GM12892 (cell line): ENCODE data around the gene FRAS1.

Source experiments
- DNase-seq: peaks from one replicate; pipeline ENCODE4 v3.0.0; 2011; ENCODE audit not compliant: insufficient read length
- FAIRE-seq: peaks from 2 replicates; lab custom pipeline; 2011; peaks lifted over from hg19 to GRCh38; lab: Jason Lieb, UNC
- POLR2A ChIP-seq: IDR thresholded peaks from 2 replicates; pipeline ENCODE4 v1.6.1; 2011; ENCODE audit warnings: low read depth, low read length, control low read depth
- POLR2AphosphoS5 ChIP-seq: IDR thresholded peaks from 2 replicates; pipeline ENCODE4 v1.6.1; 2011; ENCODE audit warnings: low read depth, low read length, control low read depth
- TAF1 ChIP-seq: IDR thresholded peaks from 2 replicates; pipeline ENCODE4 v1.6.1; 2011; ENCODE audit warnings: low read depth, mild to moderate bottlenecking, control low read depth, low read length, borderline replicate concordance

The FRAS1 gene

GRCh38 chr4:78032446-78032845 lies 24.7 kb upstream of the FRAS1 start:
- DNase-seq: no peak
- FAIRE-seq: no peak
- no peak for TF ChIP-seq POLR2AphosphoS5
- TF ChIP-seq POLR2A: no peak
- TF ChIP-seq TAF1: no peak

- no peak for DNase-seq
Measured at GRCh38 chr4:78032929-78033328, 24.2 kb upstream of the FRAS1 start.

GRCh38 chr4:78033861-78034260 lies 23.3 kb upstream of the FRAS1 start:
- TF ChIP-seq POLR2AphosphoS5 (no peak), TAF1 (no peak), POLR2A (no peak)
- DNase-seq (no peak), FAIRE-seq (no peak)

More at GRCh38 chr4:78032929-78033328, 24.2 kb upstream of the FRAS1 start:
- no peak for TF ChIP-seq POLR2AphosphoS5
- no peak for TF ChIP-seq POLR2A
- no peak for TF ChIP-seq TAF1
- FAIRE-seq: no peak

DNA sequence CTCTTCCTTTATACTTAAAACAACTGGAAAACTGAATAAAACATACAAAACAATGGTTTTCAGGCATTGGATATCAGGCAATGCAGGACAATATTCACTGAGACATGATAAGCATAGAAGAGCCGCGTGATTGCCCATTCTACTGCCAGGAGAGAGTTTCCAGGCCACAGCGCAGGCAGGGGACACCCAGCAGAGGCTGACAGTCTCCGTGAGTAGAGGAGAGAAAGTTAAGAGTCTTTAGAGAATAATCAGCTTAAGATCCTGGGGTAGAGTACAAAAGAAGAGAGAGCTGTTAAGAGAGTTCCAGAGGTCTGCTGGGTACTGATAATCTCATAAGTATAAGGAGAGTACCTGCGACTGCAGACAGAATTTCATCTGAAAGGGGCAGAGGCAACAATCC lies 18.4 kb upstream of the FRAS1 start:
- FAIRE-seq: no peak
- TF ChIP-seq POLR2AphosphoS5: no peak
- TF ChIP-seq POLR2A: no peak
- TF ChIP-seq TAF1: no peak
- no peak for DNase-seq

- FAIRE-seq (no peak), DNase-seq (no peak)
- TF ChIP-seq TAF1: no peak
Measured at GRCh38 chr4:78039678-78040077, 17.4 kb upstream of the FRAS1 start.

- FAIRE-seq: no peak
- TF ChIP-seq POLR2A: no peak
- no peak for TF ChIP-seq POLR2AphosphoS5
- no peak for TF ChIP-seq TAF1
- DNase-seq: no peak
Measured at GRCh38 chr4:78040431-78040830, 16.7 kb upstream of the FRAS1 start.

DNA sequence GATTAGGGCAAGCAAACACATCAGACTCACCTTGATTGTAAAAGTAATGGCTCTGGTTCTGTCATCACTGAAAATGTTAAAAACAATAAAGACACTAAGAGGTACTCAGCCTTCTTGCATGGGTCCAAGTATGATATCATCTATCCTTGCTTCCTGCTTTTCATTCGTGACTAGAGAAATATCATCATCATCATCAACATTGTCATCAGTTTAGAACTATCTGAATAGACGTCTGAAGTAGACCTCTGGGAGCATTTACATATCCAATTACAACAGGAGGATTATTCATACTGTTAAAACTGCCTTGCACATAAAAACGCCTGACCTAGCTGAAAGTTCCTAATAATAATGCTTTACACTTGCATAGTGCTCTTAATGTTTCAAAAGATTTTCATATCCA lies 9.8 kb upstream of the FRAS1 start:
- FAIRE-seq (no peak), DNase-seq (no peak)
- TF ChIP-seq TAF1 (no peak), POLR2A (no peak), POLR2AphosphoS5 (no peak)

- FAIRE-seq (peak; percentile 54), DNase-seq (peak; percentile 28)
- TF ChIP-seq TAF1: no peak
- no peak for TF ChIP-seq POLR2A
- no peak for TF ChIP-seq POLR2AphosphoS5
Measured at GRCh38 chr4:78056265-78057129, 626 bp upstream of the FRAS1 start.

DNA sequence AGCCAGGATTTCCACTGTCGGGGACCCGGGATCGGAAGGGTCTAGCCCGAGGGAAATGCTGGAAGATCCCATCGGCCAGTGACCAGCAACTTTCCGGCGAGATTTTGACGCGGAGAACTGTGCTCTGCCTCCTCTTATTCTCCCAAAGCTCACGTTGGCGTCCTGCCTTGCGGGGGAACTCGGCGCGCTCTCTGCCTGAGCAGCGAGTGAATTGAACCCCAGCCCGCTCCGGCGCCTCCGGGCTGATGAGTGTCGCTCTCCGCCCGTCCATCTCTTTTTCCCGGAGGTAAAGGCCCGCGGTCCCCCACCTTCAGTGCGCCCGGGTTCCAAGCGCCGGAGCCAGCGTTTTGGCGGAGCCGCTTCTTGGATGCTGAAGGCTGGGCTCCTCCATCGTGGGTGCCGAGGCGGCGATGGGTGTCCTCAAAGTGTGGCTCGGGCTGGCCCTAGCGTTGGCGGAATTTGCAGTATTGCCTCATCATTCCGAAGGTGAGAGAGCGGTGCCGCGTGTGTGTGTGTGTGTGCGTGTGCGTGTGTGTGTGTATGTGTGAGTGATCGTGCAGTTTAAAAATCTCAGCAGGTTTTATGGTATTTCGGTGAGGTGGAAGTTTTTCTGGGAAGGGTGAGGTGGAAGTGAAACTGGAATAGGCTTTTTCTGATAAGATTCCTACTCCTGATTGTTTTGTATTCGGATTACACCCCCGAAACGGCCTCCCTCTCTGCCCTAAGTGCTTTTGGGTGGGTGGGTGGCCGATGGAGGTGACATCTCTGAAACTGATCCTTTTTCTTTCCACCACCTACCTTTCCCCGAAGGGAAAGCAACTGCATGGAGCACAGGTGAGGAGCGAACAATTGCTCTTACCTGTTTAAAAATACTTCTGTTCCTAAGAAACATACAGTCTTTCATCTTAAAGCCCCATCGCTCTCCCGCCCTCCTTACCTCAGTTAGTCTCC lies 752 bp downstream of the FRAS1 start:
- FAIRE-seq: no peak
- TF ChIP-seq POLR2AphosphoS5: no peak
- no peak for TF ChIP-seq POLR2A
- TF ChIP-seq TAF1: no peak
- peak; percentile 18 for DNase-seq

GRCh38 chr4:78058591-78059523 lies 1.7 kb downstream of the FRAS1 start:
- DNase-seq: no peak

More at GRCh38 chr4:78058591-78059523, 1.7 kb downstream of the FRAS1 start:
- TF ChIP-seq POLR2A: no peak
- no peak for TF ChIP-seq TAF1
- TF ChIP-seq POLR2AphosphoS5: no peak
- FAIRE-seq: no peak
